ENCODE data around the gene CLTB. TPM values are rescaled to one million over a fixed set of nuclear protein-coding genes. Genes with fewer than 3 reads are reported as not detected.

CLTB gene
- total RNA-seq, 1 experiment from 2014 or later = 34.5 TPM

- no peak overlapping the region for H4K8ac ChIP-seq (replicated peaks; ENCODE audit: insufficient read length, low read depth, low read length)
- peaks cover 12% of the 10 kb centered on the region in 2 experiments for H3K4me1 Mint-ChIP-seq
- peaks cover 0 to 3% of the 10 kb centered on the region in 2 experiments; a peak in 1 of 5 replicates for H3K9me3 Mint-ChIP-seq
- no peak overlapping the region for H4K91ac ChIP-seq (ENCODE audit: insufficient read length, low read depth, low read length)
- H3K4me3 Mint-ChIP-seq = peak overlapping the region; percentile 97 to 99
- H3K23me2 ChIP-seq (ENCODE audit: insufficient read length, low read depth, low read length, poor library complexity, severe bottlenecking) = peaks cover 7% of the 10 kb centered on the region
- no peaks in the 10 kb centered on the region for H4K20me1 ChIP-seq (ENCODE audit: control insufficient read depth, insufficient read depth, insufficient read length)
- H2AK5ac ChIP-seq (ENCODE audit: insufficient read length, low read length) = no peak overlapping the region
- H2BK12ac ChIP-seq (ENCODE audit: insufficient read length, low read depth, low read length) = no peak overlapping the region
- H3K4ac ChIP-seq (ENCODE audit: low read depth, low read length) = no peak overlapping the region
- peak overlapping the region; percentile 64 for H3K9ac ChIP-seq (ENCODE audit: extremely low read depth, insufficient read length, low read length)
- peak overlapping the region; percentile 82 to 100 (median 94) for H3K27ac Mint-ChIP-seq
- peaks cover 8% of the 10 kb centered on the region; the same call in 1 of the 2 replicates for H3K79me2 ChIP-seq (ENCODE audit: insufficient read depth, low read length)
- no peaks in the 10 kb centered on the region for H3K9me3 ChIP-seq (ENCODE audit: control insufficient read depth, low read depth, low read length)
- H3T11ph ChIP-seq (ENCODE audit: low read length) = no peak overlapping the region
- H3K27ac ChIP-seq (ENCODE audit: insufficient read length, low read depth, low read length) = no peak overlapping the region
- no CpG with 5 or more reads among the region's 29 CpGs for WGBS (ENCODE audit: extremely low coverage, insufficient read length, low lambda C conversion rate)
- H4K5ac ChIP-seq (ENCODE audit: insufficient read length, low read depth, low read length) = no peak overlapping the region
- H3K14ac ChIP-seq (ENCODE audit: insufficient read depth, low read length) = 0 out of 2 replicates have a peak overlapping the region, but pooled peaks have one; percentile 6
- no peak overlapping the region for H2BK5ac ChIP-seq (ENCODE audit: insufficient read length, low read length)
- no peaks in the 10 kb centered on the region for H3K27me3 Mint-ChIP-seq (ENCODE audit: low read depth)
- H2AFZ ChIP-seq (ENCODE audit: low read length) = no peak overlapping the region
- TF ChIP-seq, protein P1, sequence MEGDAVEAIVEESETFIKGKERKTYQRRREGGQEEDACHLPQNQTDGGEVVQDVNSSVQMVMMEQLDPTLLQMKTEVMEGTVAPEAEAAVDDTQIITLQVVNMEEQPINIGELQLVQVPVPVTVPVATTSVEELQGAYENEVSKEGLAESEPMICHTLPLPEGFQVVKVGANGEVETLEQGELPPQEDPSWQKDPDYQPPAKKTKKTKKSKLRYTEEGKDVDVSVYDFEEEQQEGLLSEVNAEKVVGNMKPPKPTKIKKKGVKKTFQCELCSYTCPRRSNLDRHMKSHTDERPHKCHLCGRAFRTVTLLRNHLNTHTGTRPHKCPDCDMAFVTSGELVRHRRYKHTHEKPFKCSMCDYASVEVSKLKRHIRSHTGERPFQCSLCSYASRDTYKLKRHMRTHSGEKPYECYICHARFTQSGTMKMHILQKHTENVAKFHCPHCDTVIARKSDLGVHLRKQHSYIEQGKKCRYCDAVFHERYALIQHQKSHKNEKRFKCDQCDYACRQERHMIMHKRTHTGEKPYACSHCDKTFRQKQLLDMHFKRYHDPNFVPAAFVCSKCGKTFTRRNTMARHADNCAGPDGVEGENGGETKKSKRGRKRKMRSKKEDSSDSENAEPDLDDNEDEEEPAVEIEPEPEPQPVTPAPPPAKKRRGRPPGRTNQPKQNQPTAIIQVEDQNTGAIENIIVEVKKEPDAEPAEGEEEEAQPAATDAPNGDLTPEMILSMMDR (conservative IDR thresholded peaks at IDR 0.05) = no peak
- H2BK20ac ChIP-seq (ENCODE audit: low read depth, low read length, poor library complexity, severe bottlenecking) = no peak overlapping the region
- H3K4me1 ChIP-seq (ENCODE audit: insufficient read depth, low read length) = no peaks in the 10 kb centered on the region
- no peak overlapping the region for H2BK15ac ChIP-seq (ENCODE audit: low read depth, low read length)
- DNase-seq = peak; percentile 40
- H3K18ac ChIP-seq (ENCODE audit: insufficient read length, low read depth, low read length) = no peak overlapping the region
- no peak overlapping the region for H3K23ac ChIP-seq (ENCODE audit: insufficient read length, low read depth, low read length)
- peak overlapping the region; percentile 65 for H3K4me2 ChIP-seq (ENCODE audit: insufficient read depth, insufficient read length, low read length)
- peaks cover 30 to 56% (median 37%) of the 10 kb centered on the region in 3 experiments for H3K36me3 Mint-ChIP-seq (ENCODE audit: insufficient read depth in 1 of 3, low read depth in 3 of 3)
- no peak overlapping the region for H3K56ac ChIP-seq (ENCODE audit: insufficient read length, low read depth, low read length)
- H3K79me1 ChIP-seq (ENCODE audit: insufficient read depth, low read depth, low read length, poor library complexity, severe bottlenecking) = no peaks in the 10 kb centered on the region
- no peak overlapping the region for H2BK120ac ChIP-seq (ENCODE audit: low read depth, low read length, poor library complexity, severe bottlenecking)
- no peaks in the 10 kb centered on the region for H3K27me3 ChIP-seq (ENCODE audit: insufficient read depth, low read length)
Measured at GRCh38 chr5:176388003-176388443, 28.3 kb downstream of the CLTB start.

Data from H9 (cell line).